Activated T-cell treated with anti-CD3 and anti-CD28 coated beads for 24 hours (primary cell): ENCODE measurements around the gene PRTG.
"Not testable (repeated sequence)": the region's sequence is repeated elsewhere in the genome, so short reads cannot be mapped to it uniquely, and the experiment has no call there.

Experiments used
- DNase-seq: peaks from one replicate; pipeline ENCODE4 v3.0.0-alpha.2; 2020; ENCODE audit warnings: low read depth

The PRTG gene

DNA sequence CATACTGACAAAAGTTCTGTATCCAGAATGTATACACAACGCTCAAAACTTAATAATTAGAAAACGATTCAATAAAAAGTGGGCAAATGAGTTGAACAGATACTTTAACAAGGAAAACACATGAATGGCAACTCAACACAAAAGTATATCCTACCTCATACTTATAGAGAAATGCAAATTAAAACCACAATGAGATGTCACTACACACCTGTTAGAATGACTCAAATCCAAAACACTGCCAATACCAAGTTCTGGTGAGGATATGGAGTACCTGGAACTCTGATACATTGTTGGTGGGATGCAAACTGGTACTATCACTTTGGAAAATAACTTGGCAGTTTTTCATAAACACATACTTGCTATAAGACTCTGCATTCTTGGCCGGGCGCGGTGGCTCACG, 42.1 kb downstream of the PRTG start:
- DNase-seq: no peak

DNA sequence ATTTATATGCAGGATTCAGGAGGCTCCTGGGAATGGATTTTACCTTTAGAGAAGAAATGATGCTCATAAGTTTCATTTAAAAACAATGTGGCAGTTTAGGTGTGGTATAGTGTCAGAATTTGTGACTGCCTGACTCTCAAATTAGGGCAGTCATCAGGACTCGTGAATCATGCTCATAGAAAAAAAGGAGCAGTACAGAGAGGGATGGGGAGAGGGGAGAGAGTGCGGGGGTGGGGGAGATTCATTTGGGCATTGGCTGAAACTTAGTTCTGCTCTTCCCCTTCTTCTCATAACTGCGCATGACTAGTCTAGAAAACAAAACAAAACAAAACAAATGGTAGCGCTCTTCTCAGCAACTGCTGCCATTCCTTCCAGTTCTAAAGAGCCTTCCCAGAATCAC, 44.3 kb downstream of the PRTG start:
- DNase-seq: no peak

DNA sequence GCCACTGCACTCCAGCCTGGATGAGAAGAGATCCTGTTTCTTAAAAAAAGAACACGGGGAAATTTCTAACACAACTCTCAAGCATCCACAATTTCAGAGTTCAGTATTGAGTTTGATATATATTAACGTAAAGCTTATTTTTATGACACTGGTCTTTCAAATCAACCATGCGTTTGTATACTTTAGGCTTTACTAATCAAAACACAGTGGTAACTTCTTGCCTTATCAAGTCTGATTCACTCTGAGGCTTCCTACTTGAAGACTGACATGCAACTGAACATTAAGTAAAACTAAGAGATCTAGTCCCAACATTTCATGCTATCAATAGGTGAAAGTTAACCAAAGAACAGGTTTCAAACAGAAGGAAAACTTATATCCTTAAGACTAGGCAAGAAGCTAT, 46.7 kb downstream of the PRTG start:
- no peak for DNase-seq

DNA sequence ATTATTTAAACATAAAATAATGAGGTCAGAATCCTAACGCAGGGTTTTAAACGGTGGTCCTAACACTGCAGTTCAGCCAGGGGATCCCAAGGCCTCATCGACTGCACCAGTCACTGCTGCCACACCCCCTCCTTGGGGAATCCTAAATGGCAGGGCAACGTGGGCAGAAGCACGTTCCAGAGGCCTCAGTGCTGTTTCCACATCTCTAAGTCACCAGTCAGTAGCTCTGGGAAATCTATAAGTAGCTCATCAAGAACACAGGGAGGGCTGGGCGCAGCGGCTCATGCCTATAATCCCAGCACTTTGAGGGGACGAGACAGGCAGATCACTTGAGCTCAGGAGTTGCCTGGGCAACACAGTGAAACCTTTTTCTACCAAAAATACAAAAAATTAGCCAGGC, 47.5 kb downstream of the PRTG start:
- no peak for DNase-seq

DNA sequence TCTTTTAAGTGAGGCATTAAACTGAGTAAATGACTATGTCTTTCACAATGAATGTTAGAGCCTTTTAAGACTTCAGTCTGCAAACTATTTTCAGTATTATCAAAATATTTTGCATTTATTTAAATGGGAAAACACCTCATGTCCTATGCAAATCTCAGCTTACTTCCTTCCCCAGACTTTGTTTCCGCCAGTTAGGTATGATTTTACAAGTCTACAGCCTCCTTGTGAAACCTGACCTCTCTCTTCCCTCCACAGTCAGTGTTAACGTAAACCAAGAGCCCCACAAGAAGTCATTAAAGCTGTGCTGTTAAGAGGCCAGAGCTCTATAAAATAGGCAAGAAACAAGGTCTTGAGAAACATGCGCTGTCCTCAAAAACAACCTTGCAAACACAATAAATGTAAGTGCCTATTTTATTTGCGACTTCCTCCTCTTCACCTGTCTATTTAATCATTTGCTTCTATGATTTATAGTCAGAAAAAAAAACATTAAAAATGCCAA, 48.3 kb downstream of the PRTG start:
- DNase-seq: no peak

DNA sequence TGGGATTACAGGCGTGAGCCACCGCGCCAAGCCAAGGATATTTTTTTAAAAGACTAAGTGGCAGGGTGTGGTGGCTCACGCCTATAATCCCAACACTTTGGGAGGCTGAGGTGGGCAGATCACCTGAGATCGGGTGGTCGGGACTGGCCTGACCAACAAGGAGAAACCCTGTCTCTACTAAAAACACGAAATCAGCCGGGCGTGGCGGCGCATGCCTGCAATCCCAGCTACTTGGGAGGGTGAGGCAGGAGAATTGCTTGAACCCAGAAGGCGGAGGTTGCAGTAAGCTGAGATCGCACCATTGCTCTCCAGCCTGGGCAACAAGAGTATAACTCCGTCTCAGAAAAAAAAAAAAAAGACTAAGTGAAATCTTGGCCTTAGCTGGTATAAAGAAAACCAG, 49.8 kb downstream of the PRTG start:
- DNase-seq: not testable (repeated sequence)

DNA sequence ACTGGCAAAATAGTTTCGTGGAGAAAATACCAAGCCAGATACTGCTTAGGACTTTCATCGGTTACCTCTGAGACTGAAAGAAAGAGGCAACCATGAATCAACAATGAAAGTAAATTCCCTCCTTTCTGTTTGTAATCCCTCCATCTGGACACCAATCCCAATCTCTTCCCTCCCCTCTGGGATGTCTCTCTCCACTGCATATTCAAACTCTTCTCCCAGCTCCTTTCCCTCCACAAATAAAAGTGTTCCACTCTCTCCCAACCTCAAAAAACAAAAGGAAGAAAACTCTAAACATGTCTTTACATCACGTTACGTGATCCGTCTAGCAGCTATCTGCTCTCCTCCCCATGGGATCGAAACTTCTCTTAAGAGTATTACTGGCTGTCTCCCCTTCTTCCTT, 55.2 kb downstream of the PRTG start:
- no peak for DNase-seq

DNA sequence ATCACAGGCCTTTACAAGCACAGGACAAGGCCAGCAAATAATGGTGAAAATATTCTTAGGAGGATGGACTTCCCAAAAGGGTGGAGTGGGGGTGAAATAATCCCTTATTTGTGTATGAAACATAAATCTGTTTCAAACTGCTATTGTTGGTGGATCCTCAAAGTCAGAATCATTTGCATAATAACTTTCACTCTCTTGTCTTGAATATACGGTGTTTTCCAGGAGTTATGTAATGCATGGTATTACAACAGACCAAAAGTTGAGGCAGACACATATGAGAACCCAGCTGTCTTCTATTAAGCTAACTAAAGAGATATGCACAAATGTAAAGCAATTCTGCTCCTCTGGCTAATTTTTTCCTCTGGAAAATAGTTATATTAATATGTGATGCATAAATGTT, 57.7 kb downstream of the PRTG start:
- DNase-seq: no peak

DNA sequence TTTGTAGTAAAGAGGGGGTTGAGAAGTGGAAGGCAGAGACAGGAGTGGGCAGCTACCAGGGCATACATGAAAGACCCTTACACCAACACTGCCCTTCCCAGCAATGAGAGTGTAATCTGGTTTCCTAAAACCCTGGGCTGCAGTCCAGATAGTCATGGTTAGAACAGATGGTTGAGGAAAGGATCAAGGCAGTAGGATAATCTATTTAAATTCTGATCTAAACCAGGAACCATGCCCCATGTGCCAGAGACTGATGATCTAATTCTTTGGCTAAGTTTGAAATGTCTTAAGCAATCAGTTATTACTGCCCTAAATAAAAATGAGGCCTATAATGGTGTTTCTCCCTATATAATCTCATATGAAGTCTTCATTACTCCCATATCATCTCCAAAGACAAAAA, 59.6 kb downstream of the PRTG start:
- no peak for DNase-seq

DNA sequence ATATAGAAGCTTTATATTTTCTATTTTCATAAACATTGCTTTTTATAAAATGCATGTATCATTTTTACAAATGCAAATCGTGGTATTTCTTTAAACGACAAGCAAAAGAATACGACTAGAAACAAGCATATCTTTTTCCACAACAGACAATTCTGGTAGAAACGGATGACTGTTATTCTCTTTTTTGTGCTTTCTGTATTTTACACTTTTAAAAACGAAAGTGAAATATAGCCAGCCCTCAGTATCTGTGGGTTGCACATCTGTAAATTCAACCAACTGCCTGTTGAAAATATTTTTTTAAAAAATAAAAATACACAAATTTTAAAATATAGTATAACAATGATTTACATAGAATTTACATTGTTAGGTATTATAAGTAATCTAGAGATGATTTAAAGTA, 61.3 kb downstream of the PRTG start:
- DNase-seq: no peak

DNA sequence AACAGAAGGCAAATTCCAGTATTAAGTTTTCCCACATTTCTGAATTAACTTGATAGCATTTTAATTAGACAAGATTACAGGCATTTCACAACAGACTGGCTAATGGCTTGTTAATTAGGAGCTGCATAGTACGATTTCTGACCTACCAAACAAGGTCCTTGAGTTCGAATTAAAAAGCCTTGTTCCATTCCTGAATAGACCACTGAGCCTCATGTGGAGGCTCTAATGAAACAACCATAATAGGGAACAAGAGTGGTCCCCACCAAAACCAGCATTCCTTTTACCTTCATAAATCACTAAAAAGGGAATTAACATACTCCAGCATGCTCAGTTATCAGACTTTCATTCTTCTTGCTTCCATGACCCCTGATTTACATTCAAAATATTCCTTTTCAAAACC, 66.4 kb downstream of the PRTG start:
- DNase-seq: no peak

DNA sequence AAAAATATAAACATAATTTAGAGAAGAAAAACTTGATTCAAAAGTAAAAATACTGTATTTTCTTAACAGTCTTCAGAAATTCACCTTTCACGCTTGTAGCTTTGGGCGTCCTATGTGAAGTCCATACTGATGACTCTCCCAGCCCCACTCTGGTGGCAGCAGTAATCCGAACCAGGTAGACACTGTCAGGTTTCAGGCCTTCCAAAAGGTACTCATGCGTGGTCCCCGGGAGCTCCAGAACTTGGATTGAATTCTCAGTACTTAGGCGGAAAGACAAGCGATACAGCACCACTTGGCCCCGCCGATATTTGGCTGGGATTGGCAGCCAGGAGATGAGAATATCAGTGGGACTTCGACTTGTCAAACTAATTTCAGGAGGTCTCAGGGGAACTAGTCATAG, 69.7 kb downstream of the PRTG start:
- DNase-seq: no peak

DNA sequence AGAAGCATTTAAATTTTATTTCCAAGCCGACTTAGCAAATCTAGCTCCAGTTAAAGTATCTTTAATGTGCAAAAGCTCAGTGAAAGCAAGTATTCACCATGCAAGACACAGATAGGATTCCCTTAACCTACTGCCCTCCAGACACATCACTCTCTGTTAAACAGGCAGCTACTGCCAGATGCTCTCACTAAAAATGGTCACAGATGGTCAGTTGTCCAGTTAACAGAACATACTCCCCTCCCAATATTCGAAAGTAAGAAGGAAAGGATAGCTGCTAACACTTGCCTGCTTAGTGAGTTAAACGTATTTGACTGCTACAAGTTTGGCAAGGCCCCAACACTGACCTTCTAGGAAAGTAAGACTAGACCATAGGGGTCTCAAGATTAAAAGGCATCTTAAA, 73.7 kb downstream of the PRTG start:
- no peak for DNase-seq

DNA sequence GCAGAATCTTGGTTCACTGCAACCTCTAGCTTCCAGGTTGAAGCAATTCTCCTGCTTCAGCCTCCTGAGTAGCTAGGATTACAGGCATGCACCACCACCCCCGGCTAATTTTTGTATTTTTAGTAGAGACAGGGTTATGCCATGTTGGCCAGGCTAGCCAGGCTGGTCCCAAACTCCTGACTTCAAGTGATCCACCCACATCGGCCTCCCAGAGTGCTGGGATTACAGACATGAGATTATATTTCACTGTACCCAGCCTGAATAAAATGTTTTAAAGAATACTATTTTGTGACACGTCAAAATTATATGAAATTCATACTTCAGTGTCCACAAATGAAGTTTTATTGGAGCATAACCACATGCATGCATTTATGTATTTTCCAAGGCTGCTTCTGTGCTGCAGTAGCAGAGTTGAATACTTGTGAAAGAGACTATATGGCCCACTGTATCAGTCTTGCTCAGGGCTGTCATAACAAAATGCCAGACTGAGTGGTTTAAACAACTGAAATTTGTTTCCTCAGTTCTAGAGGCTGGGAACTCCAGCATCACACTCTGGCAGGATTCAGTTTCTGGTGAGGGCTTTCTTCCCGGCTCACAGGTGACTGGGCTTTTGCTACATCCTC, 77.2 kb downstream of the PRTG start:
- no peak for DNase-seq

DNA sequence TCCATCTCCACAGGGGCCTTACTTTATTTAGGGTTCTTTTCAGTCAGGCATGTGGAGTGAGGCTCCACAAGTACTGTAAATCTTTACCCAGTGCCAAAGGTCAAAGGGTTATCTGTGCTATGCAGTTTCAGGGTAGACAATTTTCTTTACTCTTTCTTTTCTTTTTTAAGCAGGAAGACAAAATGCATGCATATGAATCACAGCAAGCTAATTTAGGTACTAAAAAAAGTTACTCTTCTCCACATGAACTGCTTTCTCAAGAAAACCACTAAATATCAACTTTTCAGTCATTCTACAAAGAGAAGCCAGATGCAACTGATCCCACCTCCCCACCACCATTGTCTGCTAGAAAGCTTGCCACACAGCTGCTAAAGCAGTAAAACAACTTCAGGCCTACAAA, 81.5 kb downstream of the PRTG start:
- no peak for DNase-seq

DNA sequence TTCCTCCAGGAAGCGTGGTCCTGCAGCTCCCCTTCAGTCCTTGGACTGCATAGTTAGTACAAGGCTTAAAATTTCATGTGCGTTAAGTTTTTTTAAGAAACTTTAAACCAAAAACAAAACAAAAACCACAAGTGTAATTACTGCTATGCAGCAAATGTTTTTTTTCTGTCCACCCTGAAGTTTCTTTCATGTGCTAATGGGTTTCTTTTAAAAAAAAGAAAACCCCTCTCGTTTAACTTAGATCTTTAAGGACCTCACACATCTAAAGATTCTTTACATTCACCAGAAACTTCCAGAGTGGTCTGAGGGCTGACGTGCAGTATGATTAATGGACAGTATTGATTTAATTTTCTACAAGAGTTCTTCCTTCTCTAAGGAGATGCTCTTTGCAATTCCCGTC, 82.8 kb downstream of the PRTG start:
- DNase-seq: no peak

DNA sequence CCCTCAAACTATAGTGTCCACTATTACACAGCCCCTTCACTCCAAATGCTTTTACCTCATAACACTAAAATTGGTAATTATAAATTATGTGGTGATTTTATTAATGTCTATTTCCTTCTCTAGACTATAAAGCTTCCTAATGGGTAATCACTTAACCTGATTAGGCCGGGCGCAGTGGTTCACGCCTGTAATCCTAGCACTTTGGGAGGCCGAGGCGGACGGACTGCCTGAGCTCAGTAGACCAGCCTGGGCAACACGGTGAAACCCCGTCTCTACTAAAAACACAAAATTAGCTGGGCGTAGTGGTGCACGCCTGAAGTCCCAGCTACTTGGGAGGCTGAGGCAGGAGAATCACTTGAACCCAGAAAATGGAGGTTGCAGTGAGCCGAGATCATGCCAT, 83.5 kb downstream of the PRTG start:
- no peak for DNase-seq

DNA sequence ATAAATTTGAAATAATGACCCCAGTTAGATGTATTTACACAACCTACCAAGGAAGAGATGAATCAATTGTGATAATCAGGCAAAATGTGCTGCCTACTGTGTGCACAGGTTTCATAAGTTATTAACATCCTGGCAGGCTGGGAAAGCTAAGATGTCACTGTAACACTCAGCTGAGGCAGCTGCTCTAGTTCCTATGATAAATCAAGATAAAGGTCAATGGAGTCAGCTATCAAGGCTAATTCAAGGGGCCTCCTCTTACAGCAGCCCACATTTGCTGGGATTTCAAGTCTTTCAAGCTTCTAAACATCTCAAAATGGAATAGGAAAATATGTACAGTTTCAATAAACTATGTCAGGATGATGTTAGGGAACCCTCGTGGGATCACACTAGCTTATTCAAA, 84.1 kb downstream of the PRTG start:
- DNase-seq: no peak

DNA sequence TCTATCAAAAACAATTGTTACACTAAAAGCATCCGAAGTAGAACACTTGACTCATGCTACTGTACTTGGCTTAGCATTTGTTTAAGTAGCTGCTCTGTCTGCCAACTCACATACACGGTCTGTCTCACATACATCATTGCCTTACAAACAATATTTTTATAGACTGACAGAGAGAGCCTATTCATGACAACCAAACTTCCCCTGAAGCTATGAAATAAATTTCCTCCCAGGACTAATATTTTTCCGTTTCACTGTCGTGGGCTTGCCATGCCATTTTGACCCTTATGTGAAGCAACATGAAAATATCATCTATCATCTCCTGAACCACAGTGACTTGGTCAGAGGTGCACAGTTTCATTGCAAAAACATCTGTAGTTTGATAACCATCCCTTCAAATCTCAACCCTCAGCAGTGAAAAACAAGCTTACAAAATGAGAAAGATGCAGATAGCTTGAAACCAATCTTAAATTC, 88.4 kb downstream of the PRTG start:
- DNase-seq: no peak

DNA sequence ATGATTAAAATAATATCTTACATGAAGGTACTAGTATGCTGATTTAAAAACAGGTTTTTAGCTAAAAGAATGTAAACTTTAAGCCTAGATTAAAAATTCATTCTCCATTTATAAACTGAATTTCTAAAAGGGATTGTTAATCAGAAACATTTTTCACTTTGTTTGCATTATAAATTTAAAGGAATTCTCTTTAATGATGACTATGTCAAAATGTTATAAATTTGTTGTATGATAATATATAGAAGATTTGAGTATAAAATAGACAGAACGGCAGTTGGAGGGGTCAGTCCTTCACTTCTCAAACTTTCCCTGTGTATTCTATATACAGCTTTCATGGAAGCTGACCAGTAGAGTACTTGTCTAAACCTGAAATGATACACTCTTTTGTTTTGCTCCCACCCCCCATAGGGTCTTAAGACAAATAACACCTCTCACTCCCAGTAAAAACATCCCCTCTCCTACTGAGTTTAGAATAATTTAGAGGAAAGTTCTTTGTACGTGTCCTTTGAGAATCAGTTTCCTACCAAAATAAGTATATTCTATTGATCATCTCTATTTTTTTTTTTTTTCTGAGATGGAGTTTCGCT, 90.0 kb downstream of the PRTG start:
- DNase-seq: no peak

DNA sequence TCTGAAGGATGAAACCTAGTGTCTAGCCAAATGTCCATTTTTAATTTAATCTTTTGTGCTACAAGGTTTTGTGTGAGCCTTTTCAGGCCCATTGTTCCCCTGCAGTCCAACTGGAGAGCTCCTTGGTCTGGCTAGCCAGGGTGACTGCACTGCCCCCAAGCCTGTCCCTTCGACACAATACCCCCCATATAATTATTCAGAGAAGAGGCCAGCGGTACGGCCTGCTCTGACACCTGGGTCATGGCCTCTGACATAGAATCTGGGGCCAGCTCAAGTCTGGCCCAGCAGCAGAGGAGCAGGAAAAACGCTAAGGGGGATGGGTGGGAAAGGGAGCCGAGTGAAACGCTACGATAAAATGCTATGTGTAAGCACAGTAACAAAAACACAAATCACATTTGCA, 90.6 kb downstream of the PRTG start:
- no peak for DNase-seq

DNA sequence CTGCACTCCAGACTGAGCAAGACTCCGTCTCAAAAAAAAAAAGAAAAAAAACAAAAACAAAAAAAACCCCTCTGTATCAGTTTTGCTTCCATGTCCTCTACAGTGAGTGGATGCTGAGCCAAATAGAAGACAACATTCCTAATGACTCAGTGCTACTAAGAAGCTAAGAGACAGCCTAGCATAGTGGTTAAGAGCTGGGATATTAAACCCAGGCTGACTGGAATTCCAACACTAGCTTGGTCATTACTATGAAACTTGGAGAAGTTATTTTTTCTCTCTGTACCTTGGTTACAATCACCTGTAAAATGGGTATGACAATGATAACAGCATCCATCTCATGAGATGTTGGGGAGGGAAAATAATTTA, 93.9 kb downstream of the PRTG start:
- no peak for DNase-seq

DNA sequence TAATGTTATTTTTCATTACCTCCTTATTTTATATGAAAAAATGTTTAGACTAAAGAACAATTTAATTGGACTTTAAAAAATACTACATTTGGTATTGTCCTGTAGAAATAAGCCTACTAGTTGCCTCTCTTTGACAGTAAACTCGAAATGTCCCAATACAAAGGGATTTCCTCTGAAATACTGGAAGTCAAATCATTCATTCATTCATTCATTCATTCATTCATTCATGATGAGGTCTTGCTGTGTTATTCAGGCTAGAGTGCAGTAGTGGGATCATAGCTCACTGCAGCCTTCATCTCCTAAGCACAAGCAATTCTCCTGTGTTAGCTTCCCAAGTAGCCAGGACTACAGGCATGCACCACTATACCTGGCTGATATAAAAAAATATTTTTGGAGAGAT, 104.2 kb downstream of the PRTG start:
- no peak for DNase-seq

DNA sequence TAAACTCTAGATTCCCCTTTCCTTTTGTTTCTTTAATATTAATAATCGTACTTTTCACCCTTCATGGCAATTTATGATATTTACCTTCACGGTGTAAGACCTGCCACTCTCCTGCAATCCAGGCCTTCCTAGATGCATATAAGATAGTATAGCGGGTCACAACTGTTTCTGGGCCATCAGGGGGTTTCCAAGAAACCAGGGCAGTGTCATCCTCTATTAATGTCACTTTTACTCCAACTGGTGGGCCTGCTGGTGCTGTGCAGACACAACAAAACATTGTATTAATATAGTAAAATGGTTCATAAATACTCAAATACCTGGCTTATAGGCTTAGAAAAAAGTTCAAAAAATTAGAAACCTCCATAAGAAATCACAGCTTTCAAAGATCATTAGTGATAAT, 105.9 kb downstream of the PRTG start:
- no peak for DNase-seq
